Posterior vena cava (tissue), 2 donors: Measurements from ENCODE around the gene RPS17. TPM values are rescaled to one million over a fixed set of nuclear protein-coding genes. Genes with fewer than 3 reads are reported as not detected.
"Not testable (repeated sequence)": the region's sequence is repeated elsewhere in the genome, so short reads cannot be mapped to it uniquely, and the experiment has no call there.

ENCODE experiments used
- DNase-seq: peaks from one replicate; pipeline ENCODE4 v3.0.0-alpha.2; 2020; ENCODE audit warnings: low spot score
- intact Hi-C, 2 donors: fragments of 100-400 bp; cut with DNase I; formaldehyde crosslinking; loops; one replicate each; pipeline versions ENCODE4 v1.14.1 to v1.14.2; 2022 to 2023
- total RNA-seq, 2 donors: library from RNA; stranded (reverse); fragmentation: NEBNext Ultra II Directional; extraction: Animal tissue kit (Norgen Biotek cat#: 25700); gene quantifications; one replicate each; pipeline ENCODE4 v1.2.1, GENCODE V29; 2021
- donor health status: DM: yes; HTN: yes; CAD: no.
- donor health status: DM: yes; HTN: yes; CAD: no.

Gene RPS17
- total RNA-seq, 2 donors from 2014 or later: 1,284 to 1,450 TPM

- intact Hi-C loops: loop anchor here (10.0 kb wide), 1 partner anchor 472 kb away; no protein-coding TSS in a partner anchor
- no peak for DNase-seq
These were observed 7.8 kb downstream of the RPS17 start for GRCh38 chr15:82532383-82532990.

- intact Hi-C loops: loop anchor here (10.0 kb wide), 1 partner anchor 473 kb away; no protein-coding TSS in a partner anchor
These were observed 8.5 kb downstream of the RPS17 start for GRCh38 chr15:82531496-82532382.

GRCh38 chr15:82530606-82531379 lies 9.5 kb downstream of the RPS17 start:
- peak; percentile 88 for DNase-seq
- intact Hi-C loops: loop anchor here (10.0 kb wide), 1 partner anchor 474 kb away; no protein-coding TSS in a partner anchor

More at GRCh38 chr15:82531496-82532382, 8.5 kb downstream of the RPS17 start:
- DNase-seq: no peak

GRCh38 chr15:82530006-82530405 lies 10.3 kb downstream of the RPS17 start:
- intact Hi-C loops: loop anchor here (10.0 kb wide), 1 partner anchor 475 kb away; no protein-coding TSS in a partner anchor
- no peak for DNase-seq

- DNase-seq, intact Hi-C loops: not testable (repeated sequence)
These were observed 26.7 kb downstream of the RPS17 start for GRCh38 chr15:82513587-82513986.

GRCh38 chr15:82507693-82508092 lies 32.6 kb downstream of the RPS17 start:
- intact Hi-C loops, DNase-seq: not testable (repeated sequence)

GRCh38 chr15:82507087-82507486 lies 33.2 kb downstream of the RPS17 start:
- intact Hi-C loops, DNase-seq: not testable (repeated sequence)

- intact Hi-C loops, DNase-seq: not testable (repeated sequence)
These were observed 34.4 kb downstream of the RPS17 start for GRCh38 chr15:82505842-82506241.

GRCh38 chr15:82504074-82504473 lies 36.2 kb downstream of the RPS17 start:
- intact Hi-C loops, DNase-seq: not testable (repeated sequence)

- intact Hi-C loops: not testable (repeated sequence)
These were observed 37.4 kb downstream of the RPS17 start for GRCh38 chr15:82502700-82503339.

GRCh38 chr15:82500772-82501171 lies 39.5 kb downstream of the RPS17 start:
- intact Hi-C loops: not testable (repeated sequence)

More at GRCh38 chr15:82502700-82503339, 37.4 kb downstream of the RPS17 start:
- DNase-seq: not testable (repeated sequence)

GRCh38 chr15:82497978-82498377 lies 42.3 kb downstream of the RPS17 start:
- DNase-seq, intact Hi-C loops: not testable (repeated sequence)

More at GRCh38 chr15:82500772-82501171, 39.5 kb downstream of the RPS17 start:
- not testable (repeated sequence) for DNase-seq

- DNase-seq, intact Hi-C loops: not testable (repeated sequence)
These were observed 52.0 kb downstream of the RPS17 start for GRCh38 chr15:82488250-82488649.

- intact Hi-C loops: not testable (repeated sequence)
These were observed 53.2 kb downstream of the RPS17 start for GRCh38 chr15:82487045-82487444.

More at GRCh38 chr15:82487045-82487444, 53.2 kb downstream of the RPS17 start:
- not testable (repeated sequence) for DNase-seq

Other genes with a start within 250 kb of the RPS17 start
- 1 to 10 TPM in 1 of 2 donors, under 1 TPM in 1; 0.48 to 1.5 TPM for gene GOLGA6L10, start 191.0 kb downstream of the RPS17 start, total RNA-seq
- gene GOLGA6L9, start 110.6 kb downstream of the RPS17 start, total RNA-seq: 1 to 10 TPM; 1.3 to 2.0 TPM
- gene CPEB1, start 106.9 kb upstream of the RPS17 start, total RNA-seq: 1 to 10 TPM; 5.0 to 8.0 TPM
- gene AP3B2, start 169.4 kb upstream of the RPS17 start, total RNA-seq: 1 to 10 TPM in 1 of 2 donors, under 1 TPM in 1; 0.86 to 1.4 TPM